Measurements from ENCODE around the gene MLNR.

The MLNR gene

GRCh38 chr13:49220036-49220855 lies at the start of gene MLNR:
Gene MLNR, plus strand, starts transcription at chr13:49220338. Its CDS starts 0 bp downstream, at chr13:49220338.
- H3K4me1 ChIP-seq (ENCODE audit: control insufficient read depth, insufficient read depth, low read length), result peaks cover 28% of the 10 kb centered on the region
- peaks cover 4 to 8% of the 10 kb centered on the region in 2 donors for H3K27me3 ChIP-seq (ENCODE audit: control insufficient read depth in 1 of 2, insufficient read depth in 2 of 2, low read length in 2 of 2)
- peak within 1 kb of the TSS; percentile 80 for H3K27ac ChIP-seq (ENCODE audit: low read length)
- H3K9ac ChIP-seq (ENCODE audit: low read length in 2 of 2), result peak within 1 kb of the TSS; percentile 2 to 69
- peak within 1 kb of the TSS; percentile 63 to 80 for H3K4me3 ChIP-seq (ENCODE audit: low read length in 2 of 2)
- H3K9me3 ChIP-seq (ENCODE audit: control insufficient read depth in 2 of 2, low read length in 2 of 2), result no peaks in the 10 kb centered on the region
- no peaks in the 10 kb centered on the region for H3K36me3 ChIP-seq (ENCODE audit: control insufficient read depth in 2 of 2, insufficient read depth in 2 of 2, low read length in 2 of 2)

- Histone ChIP-seq H3K4me3 (ENCODE audit: low read length in 2 of 2) (no peak overlapping the region), H3K27ac (ENCODE audit: low read length) (no peak overlapping the region), H3K27me3 (ENCODE audit: control insufficient read depth in 1 of 2, insufficient read depth in 2 of 2, low read length in 2 of 2) (no peaks in the 10 kb centered on the region), H3K9ac (ENCODE audit: low read length in 2 of 2) (no peak overlapping the region), H3K4me1 (ENCODE audit: control insufficient read depth, insufficient read depth, low read length) (no peaks in the 10 kb centered on the region), H3K9me3 (ENCODE audit: control insufficient read depth in 2 of 2, low read length in 2 of 2) (no peaks in the 10 kb centered on the region), H3K36me3 (ENCODE audit: control insufficient read depth in 2 of 2, insufficient read depth in 2 of 2, low read length in 2 of 2) (peaks cover 4 to 7% of the 10 kb centered on the region in 2 donors)
These were observed 48.8 kb upstream of the MLNR start for GRCh38 chr13:49171359-49171758.

GRCh38 chr13:49183672-49184325 lies 36.3 kb upstream of the MLNR start:
- Histone ChIP-seq H3K27me3 (ENCODE audit: control insufficient read depth in 1 of 2, insufficient read depth in 2 of 2, low read length in 2 of 2) (no peaks in the 10 kb centered on the region), H3K36me3 (ENCODE audit: control insufficient read depth in 2 of 2, insufficient read depth in 2 of 2, low read length in 2 of 2) (peaks cover 12 to 24% of the 10 kb centered on the region in 2 donors), H3K9ac (ENCODE audit: low read length in 2 of 2) (no peak overlapping the region), H3K4me3 (ENCODE audit: low read length in 2 of 2) (no peak overlapping the region), H3K9me3 (ENCODE audit: control insufficient read depth in 2 of 2, low read length in 2 of 2) (no peaks in the 10 kb centered on the region), H3K27ac (ENCODE audit: low read length) (no peak overlapping the region), H3K4me1 (ENCODE audit: control insufficient read depth, insufficient read depth, low read length) (no peaks in the 10 kb centered on the region)

GRCh38 chr13:49184621-49185020 lies 35.5 kb upstream of the MLNR start:
- peaks cover 12 to 22% of the 10 kb centered on the region in 2 donors for H3K36me3 ChIP-seq (ENCODE audit: control insufficient read depth in 2 of 2, insufficient read depth in 2 of 2, low read length in 2 of 2)
- H3K4me1 ChIP-seq (ENCODE audit: control insufficient read depth, insufficient read depth, low read length), result no peaks in the 10 kb centered on the region
- H3K27ac ChIP-seq (ENCODE audit: low read length), result no peak overlapping the region
- H3K27me3 ChIP-seq (ENCODE audit: control insufficient read depth in 1 of 2, insufficient read depth in 2 of 2, low read length in 2 of 2), result no peaks in the 10 kb centered on the region
- H3K9ac ChIP-seq (ENCODE audit: low read length in 2 of 2), result no peak overlapping the region
- no peaks in the 10 kb centered on the region for H3K9me3 ChIP-seq (ENCODE audit: control insufficient read depth in 2 of 2, low read length in 2 of 2)
- H3K4me3 ChIP-seq (ENCODE audit: low read length in 2 of 2), result no peak overlapping the region

- no peaks in the 10 kb centered on the region for H3K4me1 ChIP-seq (ENCODE audit: control insufficient read depth, insufficient read depth, low read length)
- H3K27me3 ChIP-seq (ENCODE audit: control insufficient read depth in 1 of 2, insufficient read depth in 2 of 2, low read length in 2 of 2), result no peaks in the 10 kb centered on the region
- H3K9me3 ChIP-seq (ENCODE audit: control insufficient read depth in 2 of 2, low read length in 2 of 2), result no peaks in the 10 kb centered on the region
- H3K36me3 ChIP-seq (ENCODE audit: control insufficient read depth in 2 of 2, insufficient read depth in 2 of 2, low read length in 2 of 2), result peaks cover 12 to 22% of the 10 kb centered on the region in 2 donors
- no peak overlapping the region for H3K27ac ChIP-seq (ENCODE audit: low read length)
- H3K4me3 ChIP-seq (ENCODE audit: low read length in 2 of 2), result no peak overlapping the region
- no peak overlapping the region for H3K9ac ChIP-seq (ENCODE audit: low read length in 2 of 2)
These were observed 34.9 kb upstream of the MLNR start for GRCh38 chr13:49185264-49185663.

GRCh38 chr13:49190901-49191300 lies 29.2 kb upstream of the MLNR start:
- H3K4me1 ChIP-seq (ENCODE audit: control insufficient read depth, insufficient read depth, low read length), result no peaks in the 10 kb centered on the region
- H3K27ac ChIP-seq (ENCODE audit: low read length), result no peak overlapping the region
- no peak overlapping the region for H3K4me3 ChIP-seq (ENCODE audit: low read length in 2 of 2)
- H3K9me3 ChIP-seq (ENCODE audit: control insufficient read depth in 2 of 2, low read length in 2 of 2), result no peaks in the 10 kb centered on the region
- no peaks in the 10 kb centered on the region for H3K27me3 ChIP-seq (ENCODE audit: control insufficient read depth in 1 of 2, insufficient read depth in 2 of 2, low read length in 2 of 2)
- peaks cover 12 to 25% of the 10 kb centered on the region in 2 donors for H3K36me3 ChIP-seq (ENCODE audit: control insufficient read depth in 2 of 2, insufficient read depth in 2 of 2, low read length in 2 of 2)
- no peak overlapping the region for H3K9ac ChIP-seq (ENCODE audit: low read length in 2 of 2)

- H3K9me3 ChIP-seq (ENCODE audit: control insufficient read depth in 2 of 2, low read length in 2 of 2), result no peaks in the 10 kb centered on the region
- no peaks in the 10 kb centered on the region for H3K4me1 ChIP-seq (ENCODE audit: control insufficient read depth, insufficient read depth, low read length)
- no peaks in the 10 kb centered on the region for H3K27me3 ChIP-seq (ENCODE audit: control insufficient read depth in 1 of 2, insufficient read depth in 2 of 2, low read length in 2 of 2)
- H3K27ac ChIP-seq (ENCODE audit: low read length), result no peak overlapping the region
- H3K4me3 ChIP-seq (ENCODE audit: low read length in 2 of 2), result no peak overlapping the region
- no peak overlapping the region for H3K9ac ChIP-seq (ENCODE audit: low read length in 2 of 2)
- H3K36me3 ChIP-seq (ENCODE audit: control insufficient read depth in 2 of 2, insufficient read depth in 2 of 2, low read length in 2 of 2), result peaks cover 15% of the 10 kb centered on the region in 2 donors
These were observed 13.5 kb upstream of the MLNR start for GRCh38 chr13:49206641-49207040.

GRCh38 chr13:49208619-49209018 lies 11.5 kb upstream of the MLNR start:
- Histone ChIP-seq H3K4me1 (ENCODE audit: control insufficient read depth, insufficient read depth, low read length) (no peaks in the 10 kb centered on the region), H3K36me3 (ENCODE audit: control insufficient read depth in 2 of 2, insufficient read depth in 2 of 2, low read length in 2 of 2) (peaks cover 7 to 8% of the 10 kb centered on the region in 2 donors), H3K27ac (ENCODE audit: low read length) (no peak overlapping the region), H3K4me3 (ENCODE audit: low read length in 2 of 2) (no peak overlapping the region), H3K9me3 (ENCODE audit: control insufficient read depth in 2 of 2, low read length in 2 of 2) (no peaks in the 10 kb centered on the region), H3K27me3 (ENCODE audit: control insufficient read depth in 1 of 2, insufficient read depth in 2 of 2, low read length in 2 of 2) (no peaks in the 10 kb centered on the region), H3K9ac (ENCODE audit: low read length in 2 of 2) (no peak overlapping the region)

- H3K27ac ChIP-seq (ENCODE audit: low read length), result no peak overlapping the region
- H3K27me3 ChIP-seq (ENCODE audit: control insufficient read depth in 1 of 2, insufficient read depth in 2 of 2, low read length in 2 of 2), result no peaks in the 10 kb centered on the region
- peaks cover 2 to 6% of the 10 kb centered on the region in 2 donors for H3K36me3 ChIP-seq (ENCODE audit: control insufficient read depth in 2 of 2, insufficient read depth in 2 of 2, low read length in 2 of 2)
- no peaks in the 10 kb centered on the region for H3K4me1 ChIP-seq (ENCODE audit: control insufficient read depth, insufficient read depth, low read length)
- no peak overlapping the region for H3K9ac ChIP-seq (ENCODE audit: low read length in 2 of 2)
- no peak overlapping the region for H3K4me3 ChIP-seq (ENCODE audit: low read length in 2 of 2)
- no peaks in the 10 kb centered on the region for H3K9me3 ChIP-seq (ENCODE audit: control insufficient read depth in 2 of 2, low read length in 2 of 2)
These were observed 10.0 kb upstream of the MLNR start for GRCh38 chr13:49210114-49210513.

GRCh38 chr13:49210669-49211068 lies 9.5 kb upstream of the MLNR start:
- no peaks in the 10 kb centered on the region for H3K4me1 ChIP-seq (ENCODE audit: control insufficient read depth, insufficient read depth, low read length)
- no peaks in the 10 kb centered on the region for H3K9me3 ChIP-seq (ENCODE audit: control insufficient read depth in 2 of 2, low read length in 2 of 2)
- no peak overlapping the region for H3K9ac ChIP-seq (ENCODE audit: low read length in 2 of 2)
- peaks cover 2 to 6% of the 10 kb centered on the region in 2 donors for H3K36me3 ChIP-seq (ENCODE audit: control insufficient read depth in 2 of 2, insufficient read depth in 2 of 2, low read length in 2 of 2)
- H3K27me3 ChIP-seq (ENCODE audit: control insufficient read depth in 1 of 2, insufficient read depth in 2 of 2, low read length in 2 of 2), result no peaks in the 10 kb centered on the region
- H3K27ac ChIP-seq (ENCODE audit: low read length), result no peak overlapping the region
- H3K4me3 ChIP-seq (ENCODE audit: low read length in 2 of 2), result no peak overlapping the region

GRCh38 chr13:49213539-49213938 lies 6.6 kb upstream of the MLNR start:
- no peak overlapping the region for H3K27ac ChIP-seq (ENCODE audit: low read length)
- peaks cover 0 to 2% of the 10 kb centered on the region in 2 donors for H3K27me3 ChIP-seq (ENCODE audit: control insufficient read depth in 1 of 2, insufficient read depth in 2 of 2, low read length in 2 of 2)
- no peaks in the 10 kb centered on the region for H3K9me3 ChIP-seq (ENCODE audit: control insufficient read depth in 2 of 2, low read length in 2 of 2)
- no peaks in the 10 kb centered on the region for H3K4me1 ChIP-seq (ENCODE audit: control insufficient read depth, insufficient read depth, low read length)
- no peak overlapping the region for H3K4me3 ChIP-seq (ENCODE audit: low read length in 2 of 2)
- no peak overlapping the region for H3K9ac ChIP-seq (ENCODE audit: low read length in 2 of 2)
- H3K36me3 ChIP-seq (ENCODE audit: control insufficient read depth in 2 of 2, insufficient read depth in 2 of 2, low read length in 2 of 2), result no peaks in the 10 kb centered on the region
